ENCODE measurements around the gene TRIM47. TPM values are rescaled to one million over a fixed set of nuclear protein-coding genes. Genes with fewer than 3 reads are reported as not detected.

TRIM47 gene
- total RNA-seq, 4 donors from 2014 or later, result 47.4 to 79.0 (median 57.0) TPM

GRCh38 chr17:75849279-75849646, 29.1 kb downstream of the TRIM47 start:
- peaks cover 0 to 98% (median 33%) of the 10 kb centered on the region in 4 donors for H3K4me1 ChIP-seq
- H3K4me3 ChIP-seq, result no peak overlapping the region
- peaks cover 0 to 78% (median 52%) of the 10 kb centered on the region in 3 donors for H3K36me3 ChIP-seq
- no peak for DNase-seq (ENCODE audit: low spot score in 2 of 2)
- peak overlapping the region in 3 of 4 donors; percentile 20 to 79 (median 65) for H3K27ac ChIP-seq
- H3K9me3 ChIP-seq, result no peaks in the 10 kb centered on the region
- TF ChIP-seq, protein P1, sequence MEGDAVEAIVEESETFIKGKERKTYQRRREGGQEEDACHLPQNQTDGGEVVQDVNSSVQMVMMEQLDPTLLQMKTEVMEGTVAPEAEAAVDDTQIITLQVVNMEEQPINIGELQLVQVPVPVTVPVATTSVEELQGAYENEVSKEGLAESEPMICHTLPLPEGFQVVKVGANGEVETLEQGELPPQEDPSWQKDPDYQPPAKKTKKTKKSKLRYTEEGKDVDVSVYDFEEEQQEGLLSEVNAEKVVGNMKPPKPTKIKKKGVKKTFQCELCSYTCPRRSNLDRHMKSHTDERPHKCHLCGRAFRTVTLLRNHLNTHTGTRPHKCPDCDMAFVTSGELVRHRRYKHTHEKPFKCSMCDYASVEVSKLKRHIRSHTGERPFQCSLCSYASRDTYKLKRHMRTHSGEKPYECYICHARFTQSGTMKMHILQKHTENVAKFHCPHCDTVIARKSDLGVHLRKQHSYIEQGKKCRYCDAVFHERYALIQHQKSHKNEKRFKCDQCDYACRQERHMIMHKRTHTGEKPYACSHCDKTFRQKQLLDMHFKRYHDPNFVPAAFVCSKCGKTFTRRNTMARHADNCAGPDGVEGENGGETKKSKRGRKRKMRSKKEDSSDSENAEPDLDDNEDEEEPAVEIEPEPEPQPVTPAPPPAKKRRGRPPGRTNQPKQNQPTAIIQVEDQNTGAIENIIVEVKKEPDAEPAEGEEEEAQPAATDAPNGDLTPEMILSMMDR (IDR thresholded peaks at IDR 0.05), result no peak
- TF ChIP-seq EP300 (IDR thresholded peaks at IDR 0.05) (no peak), POLR2A (IDR thresholded peaks at IDR 0.05) (no peak)
- WGBS, 2 donors, result 82% methylated on average over 11 of the region's 11 CpGs
- H3K27me3 ChIP-seq, result no peaks in the 10 kb centered on the region

- Histone ChIP-seq H3K4me3 (no peak overlapping the region), H3K27ac (peak overlapping the region in 3 of 4 donors; percentile 20 to 79 (median 65)), H3K36me3 (peaks cover 0 to 80% (median 52%) of the 10 kb centered on the region in 3 donors), H3K9me3 (no peaks in the 10 kb centered on the region), H3K27me3 (no peaks in the 10 kb centered on the region), H3K4me1 (peaks cover 0 to 94% (median 30%) of the 10 kb centered on the region in 4 donors)
- peak; percentile 67 to 85 for DNase-seq (ENCODE audit: low spot score in 2 of 2)
- WGBS, 2 donors, result 51 to 53% methylated on average over 16 of the region's 16 CpGs
- TF ChIP-seq POLR2A (IDR thresholded peaks at IDR 0.05) (no peak), EP300 (IDR thresholded peaks at IDR 0.05) (peak in 1 of 2 donors; percentile 23)
- TF ChIP-seq, protein P1 (IDR thresholded peaks at IDR 0.05), result peak; percentile 40 to 70 (median 64)
Measured at GRCh38 chr17:75848523-75849278, 29.7 kb downstream of the TRIM47 start.

- TF ChIP-seq, protein P1 (IDR thresholded peaks at IDR 0.05), result no peak
- TF ChIP-seq POLR2A (IDR thresholded peaks at IDR 0.05), result no peak
- TF ChIP-seq EP300 (IDR thresholded peaks at IDR 0.05), result no peak
- no peak for DNase-seq (ENCODE audit: low spot score in 2 of 2)
- Histone ChIP-seq H3K27me3 (no peaks in the 10 kb centered on the region), H3K4me3 (no peak overlapping the region), H3K27ac (peak overlapping the region in 3 of 4 donors; percentile 13 to 79 (median 66)), H3K4me1 (peaks cover 0 to 85% (median 23%) of the 10 kb centered on the region in 4 donors), H3K36me3 (peaks cover 0 to 88% (median 52%) of the 10 kb centered on the region in 3 donors), H3K9me3 (no peaks in the 10 kb centered on the region)
- 82 to 87% methylated on average over 24 to 25 of the region's 25 CpGs for WGBS, 2 donors
Measured at GRCh38 chr17:75847614-75848522, 30.5 kb downstream of the TRIM47 start.

DNA sequence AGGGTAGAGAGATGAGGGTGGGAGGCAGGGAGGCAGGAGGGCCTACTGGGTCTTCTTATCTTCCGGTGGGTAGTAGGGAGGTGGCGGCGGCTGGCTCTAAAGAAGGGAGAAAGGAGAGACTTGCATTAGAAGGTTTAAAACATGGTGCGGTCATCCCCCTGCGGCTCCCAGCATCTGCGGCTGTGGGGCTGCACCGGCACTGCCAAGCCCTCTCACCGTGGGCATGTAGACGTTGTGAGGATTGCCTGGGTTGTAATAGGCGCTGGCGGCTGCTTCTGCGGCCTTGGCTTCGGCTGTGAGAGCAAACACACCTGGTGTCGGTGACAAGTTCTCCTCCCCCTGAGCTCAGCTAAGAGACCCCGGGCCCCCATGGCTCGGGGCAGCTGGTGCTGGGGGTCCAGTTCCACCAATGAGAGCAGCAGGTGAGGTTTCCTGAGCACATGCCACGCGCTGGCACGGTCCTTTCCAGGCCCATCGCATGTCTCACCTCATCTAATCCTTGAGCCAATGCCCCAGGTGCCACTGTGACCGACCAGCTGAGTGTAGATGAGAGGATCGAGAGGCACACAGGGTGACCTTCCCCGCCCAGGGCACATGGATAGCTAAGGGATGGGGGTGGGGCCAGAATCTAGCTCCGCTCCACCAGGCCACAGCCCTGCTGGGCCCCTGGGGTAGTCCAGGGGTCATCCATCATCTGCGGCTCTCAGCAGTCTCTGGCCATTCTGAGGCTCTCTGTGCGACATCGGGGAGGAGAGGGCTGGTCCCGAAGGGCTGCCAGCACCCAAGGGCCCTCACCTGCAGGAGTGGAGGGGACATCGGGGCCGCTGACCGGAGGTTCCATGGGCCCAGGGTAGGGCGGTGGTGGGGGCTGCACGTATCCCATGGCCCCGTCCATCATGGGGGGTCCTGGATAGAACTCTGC, 31.4 kb downstream of the TRIM47 start:
- TF ChIP-seq POLR2A (IDR thresholded peaks at IDR 0.05) (no peak), EP300 (IDR thresholded peaks at IDR 0.05) (no peak)
- TF ChIP-seq, protein P1 (IDR thresholded peaks at IDR 0.05), result no peak
- Histone ChIP-seq H3K27ac (peak overlapping the region in 3 of 4 donors; percentile 34 to 79 (median 66)), H3K9me3 (no peaks in the 10 kb centered on the region), H3K4me3 (no peak overlapping the region), H3K27me3 (no peaks in the 10 kb centered on the region), H3K4me1 (peaks cover 0 to 77% (median 23%) of the 10 kb centered on the region in 4 donors), H3K36me3 (peaks cover 0 to 89% (median 52%) of the 10 kb centered on the region in 3 donors)
- 86% methylated on average over 26 to 33 of the region's 34 CpGs for WGBS, 2 donors
- no peak for DNase-seq (ENCODE audit: low spot score in 2 of 2)

Measured in tibial nerve (tissue), 4 donors.